Mesendoderm (in vitro differentiated cells): ENCODE results near the gene WDR59.

Source experiments
- DNase-seq: peaks from one replicate; pipeline ENCODE4 v3.0.0; 2013
- H2AK5ac ChIP-seq: 2 replicates; pipeline ENCODE4 v1.6.1; 2013; ENCODE audit warnings: low read length, inconsistent platforms
- H2BK120ac ChIP-seq: 2 replicates; pipeline ENCODE4 v1.6.1; 2013; ENCODE audit warnings: low read depth, mild to moderate bottlenecking, low read length, moderate library complexity, mixed read lengths
- H2BK15ac ChIP-seq: replicated peaks from 2 replicates; pipeline ENCODE4 v1.6.1; 2013; ENCODE audit warnings: low read depth, mild to moderate bottlenecking, moderate library complexity
- H2BK5ac ChIP-seq: 2 replicates; pipeline ENCODE4 v1.6.1; 2013; ENCODE audit warnings: low read length, inconsistent platforms
- H3K18ac ChIP-seq: 2 replicates; pipeline ENCODE4 v1.6.1; 2013; ENCODE audit warnings: mild to moderate bottlenecking, low read length, mixed read lengths
- H3K23ac ChIP-seq: one replicate; pipeline ENCODE4 v1.6.1; 2013; ENCODE audit warnings: low read length
- H3K27ac ChIP-seq: 2 replicates; pipeline ENCODE4 v1.5.1; 2013; ENCODE audit warnings: low read depth, mild to moderate bottlenecking, inconsistent platforms, low read length, moderate library complexity
- H3K27me3 ChIP-seq: 2 replicates; pipeline ENCODE4 v1.6.1; 2013; ENCODE audit warnings: low read length, control low read depth, mild to moderate bottlenecking, inconsistent platforms; ENCODE audit not compliant: insufficient read depth, poor library complexity
- H3K36me3 ChIP-seq: 2 replicates; pipeline ENCODE4 v1.6.1; 2013; ENCODE audit warnings: low read length, inconsistent platforms; ENCODE audit not compliant: control insufficient read depth, insufficient read depth
- H3K4ac ChIP-seq: one replicate; pipeline ENCODE4 v1.6.1; 2013; ENCODE audit warnings: low read depth, mild to moderate bottlenecking, low read length, moderate library complexity
- H3K4me1 ChIP-seq: 2 replicates; pipeline ENCODE4 v1.6.1; 2013; ENCODE audit warnings: low read depth, low read length, inconsistent platforms; ENCODE audit not compliant: control insufficient read depth
- H3K4me2 ChIP-seq: 2 replicates; pipeline ENCODE4 v1.6.1; 2013; ENCODE audit warnings: low read length
- H3K4me3 ChIP-seq: 2 replicates; pipeline ENCODE4 v1.5.1; 2013; ENCODE audit warnings: mild to moderate bottlenecking, low read length
- H3K56ac ChIP-seq: one replicate; pipeline ENCODE4 v1.6.1; 2013; ENCODE audit warnings: low read length
- H3K79me1 ChIP-seq: 2 replicates; pipeline ENCODE4 v1.6.1; 2013; ENCODE audit warnings: low read length, inconsistent platforms
- H3K79me2 ChIP-seq: 2 replicates; pipeline ENCODE4 v1.6.1; 2013; ENCODE audit warnings: mild to moderate bottlenecking, low read length; ENCODE audit not compliant: control insufficient read depth, insufficient read depth
- H3K9ac ChIP-seq: 2 replicates; pipeline ENCODE4 v1.6.1; 2013; ENCODE audit warnings: low read length, inconsistent platforms
- H4K5ac ChIP-seq: one replicate; pipeline ENCODE4 v1.6.1; 2013; ENCODE audit warnings: low read length
- H4K8ac ChIP-seq: one replicate; pipeline ENCODE4 v1.6.1; 2013; ENCODE audit warnings: low read depth, mild to moderate bottlenecking, control low read depth, low read length, moderate library complexity
- WGBS: extraction: QIAGEN DNeasy Blood & Tissue Kit; methylation state at CpG from one replicate; pipeline ENCODE4 v1.1.7; 2013; ENCODE audit warnings: low lambda C conversion rate, missing lambda C conversion rate; ENCODE audit not compliant: insufficient coverage; ENCODE audit errors: extremely low coverage; 5-methylcytosine and 5-hydroxymethylcytosine counted together

Gene WDR59

GRCh38 chr16:74987027-74987681 lies 2.2 kb upstream of the WDR59 start:
- no CpG with 5 or more reads among the region's 8 CpGs for WGBS
- Histone ChIP-seq H3K79me2 (peaks cover 10% of the 10 kb centered on the region), H3K9ac (no peak overlapping the region), H3K36me3 (no peaks in the 10 kb centered on the region), H3K18ac (no peak overlapping the region), H3K4ac (no peak overlapping the region), H2AK5ac (no peak overlapping the region), H3K79me1 (peaks cover 7% of the 10 kb centered on the region), H2BK120ac (no peak overlapping the region), H3K56ac (no peak overlapping the region), H3K23ac (no peak overlapping the region), H3K4me3 (no peak overlapping the region), H4K5ac (no peak overlapping the region), H2BK5ac (no peak overlapping the region), H2BK15ac (no peak overlapping the region), H3K27ac (no peak overlapping the region), H4K8ac (no peak overlapping the region), H3K4me2 (no peak overlapping the region), H3K27me3 (no peaks in the 10 kb centered on the region), H3K4me1 (no peaks in the 10 kb centered on the region)
- DNase-seq, result no peak

DNA sequence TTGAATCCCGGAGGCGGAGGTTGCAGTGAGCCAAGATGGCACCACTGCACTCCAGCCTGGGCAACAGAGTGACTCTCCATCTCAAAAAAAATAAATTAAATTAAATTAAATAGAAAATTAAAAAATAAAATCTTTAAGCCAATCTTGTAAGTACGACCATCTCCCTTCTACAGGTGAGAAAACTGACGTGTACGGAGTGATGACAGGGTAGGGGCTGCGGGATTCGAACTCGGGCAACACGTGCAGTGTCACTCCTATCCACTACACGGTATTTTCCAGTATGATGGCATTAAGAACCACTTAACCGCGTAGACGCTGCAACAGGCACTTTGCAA lies 762 bp downstream of the WDR59 start:
- Histone ChIP-seq H4K5ac (no peak overlapping the region), H3K36me3 (no peaks in the 10 kb centered on the region), H4K8ac (no peak overlapping the region), H3K9ac (peak overlapping the region; percentile 89), H2AK5ac (no peak overlapping the region), H3K79me2 (peaks cover 10% of the 10 kb centered on the region), H3K4ac (no peak overlapping the region), H2BK5ac (no peak overlapping the region), H3K79me1 (peaks cover 7% of the 10 kb centered on the region), H3K56ac (peak overlapping the region; percentile 96), H3K27ac (no peak overlapping the region), H3K4me3 (peak overlapping the region; percentile 82), H3K4me1 (no peaks in the 10 kb centered on the region), H2BK120ac (no peak overlapping the region), H3K18ac (no peak overlapping the region), H3K27me3 (no peaks in the 10 kb centered on the region), H3K23ac (peak overlapping the region; percentile 97), H2BK15ac (no peak overlapping the region), H3K4me2 (peak overlapping the region; percentile 97)
- DNase-seq, result no peak
- no CpG with 5 or more reads among the region's 13 CpGs for WGBS

DNA sequence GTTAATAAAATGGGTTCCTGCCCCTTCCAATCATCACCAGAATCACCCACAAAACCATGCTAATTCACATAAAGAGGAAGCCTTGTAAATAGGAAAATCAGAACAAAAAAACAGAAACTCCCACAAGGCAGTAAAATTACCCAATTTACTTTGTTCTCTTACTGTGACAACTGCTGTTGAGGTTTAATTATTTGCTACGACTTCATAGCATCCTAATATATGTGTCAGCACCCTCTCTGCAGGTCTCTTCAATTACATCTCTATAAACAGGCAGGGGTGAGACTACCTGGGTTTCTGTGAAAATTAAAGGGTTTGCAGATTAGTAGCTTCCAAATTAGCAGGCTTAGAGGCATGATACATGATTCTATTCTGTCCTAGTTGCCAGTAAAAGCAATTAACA lies 2.7 kb downstream of the WDR59 start:
- H3K4ac ChIP-seq, result no peak overlapping the region
- no peak overlapping the region for H3K4me3 ChIP-seq
- no peaks in the 10 kb centered on the region for H3K27me3 ChIP-seq
- no peaks in the 10 kb centered on the region for H3K4me1 ChIP-seq
- peaks cover 7% of the 10 kb centered on the region for H3K79me1 ChIP-seq
- DNase-seq, result no peak
- WGBS, result no CpG with 5 or more reads among the region's 1 CpG
- no peak overlapping the region for H2BK15ac ChIP-seq
- H3K9ac ChIP-seq, result no peak overlapping the region
- no peak overlapping the region for H3K56ac ChIP-seq
- no peaks in the 10 kb centered on the region for H3K36me3 ChIP-seq
- H3K27ac ChIP-seq, result no peak overlapping the region
- H2BK120ac ChIP-seq, result no peak overlapping the region
- no peak overlapping the region for H3K18ac ChIP-seq
- H4K5ac ChIP-seq, result no peak overlapping the region
- peaks cover 13% of the 10 kb centered on the region for H3K79me2 ChIP-seq
- H3K4me2 ChIP-seq, result no peak overlapping the region
- no peak overlapping the region for H2BK5ac ChIP-seq
- no peak overlapping the region for H2AK5ac ChIP-seq
- no peak overlapping the region for H3K23ac ChIP-seq
- no peak overlapping the region for H4K8ac ChIP-seq

GRCh38 chr16:74975591-74975990 lies 9.3 kb downstream of the WDR59 start:
- H2BK120ac ChIP-seq, result no peak overlapping the region
- H3K4me2 ChIP-seq, result no peak overlapping the region
- H3K27ac ChIP-seq, result no peak overlapping the region
- no peak for DNase-seq
- H3K4me1 ChIP-seq, result no peaks in the 10 kb centered on the region
- H3K27me3 ChIP-seq, result no peaks in the 10 kb centered on the region
- H4K8ac ChIP-seq, result no peak overlapping the region
- H2AK5ac ChIP-seq, result no peak overlapping the region
- H3K23ac ChIP-seq, result no peak overlapping the region
- no peak overlapping the region for H3K4ac ChIP-seq
- H3K4me3 ChIP-seq, result no peak overlapping the region
- no peak overlapping the region for H3K56ac ChIP-seq
- no peak overlapping the region for H3K18ac ChIP-seq
- no CpG with 5 or more reads among the region's 5 CpGs for WGBS
- H3K36me3 ChIP-seq, result no peaks in the 10 kb centered on the region
- no peak overlapping the region for H2BK15ac ChIP-seq
- no peak overlapping the region for H2BK5ac ChIP-seq
- no peak overlapping the region for H3K9ac ChIP-seq
- peaks cover 3% of the 10 kb centered on the region for H3K79me2 ChIP-seq
- peaks cover 2% of the 10 kb centered on the region for H3K79me1 ChIP-seq
- H4K5ac ChIP-seq, result no peak overlapping the region

DNA sequence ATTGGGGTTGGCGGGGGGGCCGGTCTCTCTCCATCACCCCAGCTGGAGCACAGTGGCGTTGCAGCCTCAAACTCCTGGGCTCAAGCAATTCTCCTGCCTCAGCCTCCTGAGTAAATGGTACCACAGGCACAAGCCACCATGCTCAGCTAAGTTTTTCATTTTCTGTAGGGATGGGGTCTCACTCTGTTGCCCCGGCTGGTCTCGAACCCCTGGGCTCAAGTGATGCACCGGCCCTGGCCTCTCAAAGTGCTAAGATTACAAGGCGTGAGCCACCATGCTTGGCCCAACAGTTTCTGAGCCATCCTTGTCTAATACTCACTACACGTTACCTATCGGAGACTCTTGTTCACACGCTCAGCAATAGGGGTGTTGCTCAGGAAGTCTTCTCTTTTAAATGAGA lies 11.6 kb downstream of the WDR59 start:
- Histone ChIP-seq H3K4me1 (no peaks in the 10 kb centered on the region), H3K9ac (no peak overlapping the region), H3K56ac (no peak overlapping the region), H4K5ac (no peak overlapping the region), H3K36me3 (no peaks in the 10 kb centered on the region), H3K4me2 (no peak overlapping the region), H3K4ac (no peak overlapping the region), H3K23ac (no peak overlapping the region), H3K79me1 (peaks cover 2% of the 10 kb centered on the region), H3K4me3 (no peak overlapping the region), H4K8ac (no peak overlapping the region), H2AK5ac (no peak overlapping the region), H3K27me3 (no peaks in the 10 kb centered on the region), H2BK5ac (no peak overlapping the region), H2BK15ac (no peak overlapping the region), H3K79me2 (no peaks in the 10 kb centered on the region), H3K18ac (no peak overlapping the region), H3K27ac (no peak overlapping the region), H2BK120ac (no peak overlapping the region)
- no peak for DNase-seq
- WGBS, result no CpG with 5 or more reads among the region's 10 CpGs

DNA sequence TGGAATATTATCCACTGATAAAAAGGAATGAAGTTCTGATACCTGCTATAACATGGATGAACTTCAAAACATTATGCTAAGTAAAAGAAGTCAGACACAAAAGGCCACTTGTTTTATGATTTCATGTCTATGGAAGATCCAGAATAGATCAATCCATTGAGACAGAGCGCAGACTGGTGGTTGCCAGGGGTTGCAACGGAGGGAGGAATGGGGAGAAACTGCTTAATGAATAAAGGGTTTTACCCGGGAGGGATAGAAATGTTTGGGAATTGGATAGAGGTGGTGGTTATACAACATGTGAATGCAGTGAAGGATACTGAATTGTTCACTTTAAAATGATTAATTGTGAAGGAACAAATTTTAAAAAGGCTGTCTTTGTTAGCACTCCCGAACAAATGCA lies 30.2 kb downstream of the WDR59 start:
- Histone ChIP-seq H3K56ac (no peak overlapping the region), H3K27ac (no peak overlapping the region)

More for the DNA sequence above, 30.2 kb downstream of the WDR59 start:
- H3K23ac ChIP-seq, result no peak overlapping the region
- H4K8ac ChIP-seq, result no peak overlapping the region
- H3K4me2 ChIP-seq, result no peak overlapping the region
- peaks cover 3% of the 10 kb centered on the region for H3K36me3 ChIP-seq
- H2AK5ac ChIP-seq, result no peak overlapping the region
- H2BK5ac ChIP-seq, result no peak overlapping the region
- no peak overlapping the region for H2BK15ac ChIP-seq
- H4K5ac ChIP-seq, result no peak overlapping the region
- no peaks in the 10 kb centered on the region for H3K79me2 ChIP-seq
- no peak overlapping the region for H3K9ac ChIP-seq
- WGBS, result no CpG with 5 or more reads among the region's 4 CpGs
- no peak for DNase-seq
- no peak overlapping the region for H2BK120ac ChIP-seq
- no peaks in the 10 kb centered on the region for H3K79me1 ChIP-seq
- H3K27me3 ChIP-seq, result no peaks in the 10 kb centered on the region
- H3K4me3 ChIP-seq, result no peak overlapping the region
- no peak overlapping the region for H3K4ac ChIP-seq
- H3K18ac ChIP-seq, result no peak overlapping the region
- no peaks in the 10 kb centered on the region for H3K4me1 ChIP-seq
